HG03196 (cell line): Measurements from ENCODE around the gene GPR35.

Experiments used
- ATAC-seq: cut with Tn5 transposase; IDR thresholded peaks from one replicate; pipeline ENCODE4 v1.9.1; 2021; ENCODE audit not compliant: unreplicated experiment

The GPR35 gene

GRCh38 chr2:240637116-240637900 is 12.0 kb downstream of the GPR35 start:
- no peak for ATAC-seq

GRCh38 chr2:240637901-240638345 is 12.6 kb downstream of the GPR35 start:
- no peak for ATAC-seq

- no peak for ATAC-seq
Measured at GRCh38 chr2:240638512-240639160, 13.4 kb downstream of the GPR35 start.

- ATAC-seq, result no peak
Measured at GRCh38 chr2:240639566-240639965, 14.3 kb downstream of the GPR35 start.

GRCh38 chr2:240640939-240641338 is 15.7 kb downstream of the GPR35 start:
- ATAC-seq, result no peak

- ATAC-seq, result no peak
Measured at GRCh38 chr2:240642061-240642805, 17.0 kb downstream of the GPR35 start.

- ATAC-seq, result no peak
Measured at GRCh38 chr2:240642806-240643092, 17.5 kb downstream of the GPR35 start.

- ATAC-seq, result no peak
Measured at GRCh38 chr2:240643093-240643810, 18.0 kb downstream of the GPR35 start.

GRCh38 chr2:240643811-240644150 is 18.5 kb downstream of the GPR35 start:
- no peak for ATAC-seq

GRCh38 chr2:240644171-240644651 is 18.9 kb downstream of the GPR35 start:
- ATAC-seq, result no peak

GRCh38 chr2:240644859-240645301 is 19.6 kb downstream of the GPR35 start:
- ATAC-seq, result no peak

GRCh38 chr2:240645346-240645745 is 20.1 kb downstream of the GPR35 start:
- no peak for ATAC-seq

- no peak for ATAC-seq
Measured at GRCh38 chr2:240645801-240646175, 20.5 kb downstream of the GPR35 start.

GRCh38 chr2:240646176-240646899 is 21.1 kb downstream of the GPR35 start:
- ATAC-seq, result no peak

- ATAC-seq, result no peak
Measured at GRCh38 chr2:240646900-240647502, 21.7 kb downstream of the GPR35 start.

- ATAC-seq, result no peak
Measured at GRCh38 chr2:240647503-240648154, 22.3 kb downstream of the GPR35 start.

- no peak for ATAC-seq
Measured at GRCh38 chr2:240648155-240648649, 22.9 kb downstream of the GPR35 start.

- ATAC-seq, result no peak
Measured at GRCh38 chr2:240648650-240649275, 23.5 kb downstream of the GPR35 start.

GRCh38 chr2:240649331-240649730 is 24.1 kb downstream of the GPR35 start:
- no peak for ATAC-seq
